Subcutaneous adipose tissue (tissue), 4 donors: ENCODE data around the gene KAT8. TPM values are rescaled to one million over a fixed set of nuclear protein-coding genes. Genes with fewer than 3 reads are reported as not detected.

Experiments used
- CTCF ChIP-seq: fragments of 450-650 bp; IDR thresholded peaks from one replicate; pipeline ENCODE4 v1.5.1; 2016; ENCODE audit warnings: low read depth, mild to moderate bottlenecking, control low read depth, antibody characterized with exemption, moderate library complexity
- small RNA-seq: library from RNA; depleted of rRNA; stranded (forward); fragments of <200 nt; gene quantifications from one replicate; pipeline ENCODE3, GENCODE V24; 2016
- total RNA-seq, 4 donors: library from RNA; depleted of rRNA; stranded (reverse); fragments of >200 nt; gene quantifications; one replicate each; pipeline ENCODE4 v1.1.0, GENCODE V29; 2016

KAT8 gene
- total RNA-seq, 4 donors from 2014 or later, result 42.3 to 71.2 (median 51.9) TPM

GRCh38 chr16:31157136-31157535, 39.7 kb downstream of the KAT8 start:
- TF ChIP-seq CTCF, result no peak

GRCh38 chr16:31167315-31167714, 49.9 kb downstream of the KAT8 start:
- TF ChIP-seq CTCF, result no peak

- no peak for TF ChIP-seq CTCF
These were observed 51.4 kb downstream of the KAT8 start for GRCh38 chr16:31168848-31169247.

GRCh38 chr16:31177136-31177535, 59.7 kb downstream of the KAT8 start:
- no peak for TF ChIP-seq CTCF

GRCh38 chr16:31179219-31179746, 61.8 kb downstream of the KAT8 start:
- no peak for TF ChIP-seq CTCF

GRCh38 chr16:31179747-31180459, 62.4 kb downstream of the KAT8 start, which contains the start of gene FUS:
FUS (plus strand) TSS chr16:31180139; CDS start chr16:31180215, 76 bp downstream.
- TF ChIP-seq CTCF, result no peak

Small RNAs within 50 kb of the gene (small RNA-seq; reads per million reads assigned to genes)
- gene AC009088.4 (not detected), gene NDUFA3P6 (not detected)

Other genes with a start within 250 kb of the KAT8 start
- gene BCL7C, start 223.6 kb upstream of the KAT8 start, total RNA-seq, result 10 to 100 TPM; 15.3 to 34.9 (median 24.3) TPM
- gene CTF1, start 221.1 kb upstream of the KAT8 start, total RNA-seq, result 1 to 10 TPM in 2 of 4 donors, under 1 TPM in 1, not detected in 1; 0.85 to 2.9 (median 2.8) TPM
- gene FBXL19, start 194.1 kb upstream of the KAT8 start, total RNA-seq, result 1 to 10 TPM; 2.4 to 6.2 (median 4.2) TPM
- gene ORAI3, start 168.6 kb upstream of the KAT8 start, total RNA-seq, result 10 to 100 TPM; 13.4 to 41.1 (median 36.3) TPM
- gene SETD1A, start 159.9 kb upstream of the KAT8 start, total RNA-seq, result 10 to 100 TPM in 1 of 4 donors, 1 to 10 TPM in 3; 3.9 to 10.5 (median 5.3) TPM
- 10 to 100 TPM; 18.3 to 73.8 (median 30.0) TPM for gene HSD3B7, start 132.5 kb upstream of the KAT8 start, total RNA-seq
- 1 to 10 TPM in 2 of 4 donors, under 1 TPM in 2; 0.49 to 2.2 (median 0.90) TPM for gene STX1B, start 107.0 kb upstream of the KAT8 start, total RNA-seq
- gene STX4, start 84.1 kb upstream of the KAT8 start, total RNA-seq, result 10 to 100 TPM; 45.7 to 70.7 (median 55.6) TPM
- gene ZNF668, start 43.4 kb upstream of the KAT8 start, total RNA-seq, result 10 to 100 TPM in 1 of 4 donors, 1 to 10 TPM in 3; 7.3 to 10.7 (median 7.6) TPM
- gene ZNF646, start 43.2 kb upstream of the KAT8 start, total RNA-seq, result 10 to 100 TPM in 3 of 4 donors, 1 to 10 TPM in 1; 8.3 to 15.6 (median 14.9) TPM
- gene PRSS53, start 28.7 kb upstream of the KAT8 start, total RNA-seq, result 1 to 10 TPM; 1.5 to 3.2 (median 1.8) TPM
- 100 to 1,000 TPM in 2 of 4 donors, 10 to 100 TPM in 2; 53.3 to 129 (median 94.6) TPM for gene VKORC1, start 22.9 kb upstream of the KAT8 start, total RNA-seq
- gene BCKDK, start 9.3 kb upstream of the KAT8 start, total RNA-seq, result 10 to 100 TPM; 26.6 to 45.2 (median 33.2) TPM
- 1 to 10 TPM in 1 of 4 donors, not detected in 3; 1.4 TPM for gene PRSS8, start 18.1 kb downstream of the KAT8 start, total RNA-seq
- gene PRSS36, start 32.4 kb downstream of the KAT8 start, total RNA-seq, result 10 to 100 TPM in 2 of 4 donors, 1 to 10 TPM in 2; 2.6 to 11.3 (median 8.3) TPM
- gene FUS, start 62.5 kb downstream of the KAT8 start, total RNA-seq, result 10 to 100 TPM; 53.7 to 92.5 (median 66.2) TPM
- 10 to 100 TPM; 27.1 to 88.4 (median 49.7) TPM for gene PYCARD, start 85.1 kb downstream of the KAT8 start, total RNA-seq
- not detected for gene TRIM72, start 96.5 kb downstream of the KAT8 start, total RNA-seq
- gene PYDC1, start 99.5 kb downstream of the KAT8 start, total RNA-seq, result not detected
- gene ITGAM, start 142.3 kb downstream of the KAT8 start, total RNA-seq, result 10 to 100 TPM; 12.4 to 72.2 (median 29.8) TPM
- gene ITGAX, start 237.5 kb downstream of the KAT8 start, total RNA-seq, result 100 to 1,000 TPM in 1 of 4 donors, 1 to 10 TPM in 3; 4.7 to 158 (median 7.3) TPM